Karpas-422 (cell line): ENCODE measurements around the gene HIVEP3. TPM values are rescaled to one million over a fixed set of nuclear protein-coding genes. Genes with fewer than 3 reads are reported as not detected.

ENCODE experiments used
- DNase-seq: peaks from one replicate; pipeline ENCODE4 v3.0.0-alpha.2; 2015
- H2AFZ ChIP-seq: fragments of 200-600 bp; sonication (generic); 2 replicates; pipeline ENCODE4 v1.6.1; 2014; ENCODE audit warnings: antibody characterized with exemption, low read length, mixed read lengths
- H3K27ac ChIP-seq: fragments of 200-600 bp; sonication (generic); 2 replicates; pipeline ENCODE4 v1.5.1; 2014; ENCODE audit warnings: mild to moderate bottlenecking, low read length, moderate library complexity
- H3K27me3 ChIP-seq: fragments of 200-600 bp; sonication (generic); 2 replicates; pipeline ENCODE4 v1.6.1; 2014; ENCODE audit warnings: low read length, mixed read lengths
- H3K36me3 ChIP-seq: fragments of 200-600 bp; sonication (generic); 2 replicates; pipeline ENCODE4 v1.6.1; 2014; ENCODE audit warnings: low read length, mixed read lengths; ENCODE audit not compliant: insufficient read depth
- H3K4me1 ChIP-seq: fragments of 200-600 bp; sonication (generic); 2 replicates; pipeline ENCODE4 v1.6.1; 2014; ENCODE audit warnings: mild to moderate bottlenecking, low read length, mixed read lengths
- H3K4me2 ChIP-seq: fragments of 200-600 bp; sonication (generic); 2 replicates; pipeline ENCODE4 v1.6.1; 2014; ENCODE audit warnings: low read length, low read depth, mild to moderate bottlenecking; ENCODE audit not compliant: poor library complexity, severe bottlenecking
- H3K4me3 ChIP-seq: fragments of 200-600 bp; sonication (generic); 2 replicates; pipeline ENCODE4 v1.5.1; 2014; ENCODE audit warnings: mild to moderate bottlenecking, antibody characterized with exemption, low read length, mixed read lengths
- H3K79me2 ChIP-seq: fragments of 200-600 bp; sonication (generic); 2 replicates; pipeline ENCODE4 v1.6.1; 2014; ENCODE audit warnings: mild to moderate bottlenecking, low read length, mixed read lengths
- H3K9ac ChIP-seq: fragments of 200-600 bp; sonication (generic); 2 replicates; pipeline ENCODE4 v1.6.0; 2014; ENCODE audit warnings: low read length
- H3K9me2 ChIP-seq: fragments of 200-600 bp; sonication (generic), shearing (Covaris generic); replicated peaks from 2 replicates; pipeline ENCODE4 v1.6.0; 2014; ENCODE audit warnings: mild to moderate bottlenecking, low read length, moderate library complexity; ENCODE audit not compliant: insufficient read depth
- H3K9me3 ChIP-seq: fragments of 300-700, 200-600 bp; sonication (generic); 2 replicates; pipeline ENCODE4 v1.6.1; 2014; ENCODE audit warnings: low read length, mixed read lengths
- H4K20me1 ChIP-seq: fragments of 200-600 bp; sonication (generic); 2 replicates; pipeline ENCODE4 v1.6.1; 2014; ENCODE audit warnings: mild to moderate bottlenecking, antibody characterized with exemption, low read length, low read depth; ENCODE audit not compliant: insufficient read depth
- total RNA-seq: library from RNA; depleted of rRNA; stranded (reverse); fragments of >200 nt; shearing (Covaris generic); gene quantifications from 2 replicates; pipeline ENCODE4 v1.2.3, GENCODE V29; 2014; ENCODE audit warnings: low replicate concordance

Gene HIVEP3
- total RNA-seq, 1 experiment from 2014 or later = 1.3 TPM

GRCh38 chr1:41888756-41889155 is 30.0 kb downstream of the HIVEP3 start:
- Histone ChIP-seq H3K4me1 (no peaks in the 10 kb centered on the region), H3K9me3 (no peaks in the 10 kb centered on the region), H2AFZ (no peak overlapping the region), H3K9me2 (no peaks in the 10 kb centered on the region), H3K36me3 (no peaks in the 10 kb centered on the region), H3K27me3 (no peaks in the 10 kb centered on the region), H3K79me2 (no peaks in the 10 kb centered on the region), H3K4me3 (no peak overlapping the region), H3K27ac (no peak overlapping the region), H3K9ac (no peak overlapping the region), H4K20me1 (no peaks in the 10 kb centered on the region), H3K4me2 (no peak overlapping the region)
- no peak for DNase-seq

- Histone ChIP-seq H3K36me3 (no peaks in the 10 kb centered on the region), H2AFZ (no peak overlapping the region), H3K9me3 (no peaks in the 10 kb centered on the region), H3K4me2 (no peak overlapping the region), H3K9ac (no peak overlapping the region), H3K4me3 (no peak overlapping the region), H3K27ac (no peak overlapping the region), H3K9me2 (no peaks in the 10 kb centered on the region), H3K79me2 (no peaks in the 10 kb centered on the region), H4K20me1 (no peaks in the 10 kb centered on the region), H3K4me1 (no peaks in the 10 kb centered on the region), H3K27me3 (no peaks in the 10 kb centered on the region)
- no peak for DNase-seq
Measured at GRCh38 chr1:41887365-41887764, 31.4 kb downstream of the HIVEP3 start.

GRCh38 chr1:41884256-41885230 is 34.2 kb downstream of the HIVEP3 start:
- Histone ChIP-seq H3K9me3 (no peaks in the 10 kb centered on the region), H3K9ac (no peak overlapping the region), H3K4me2 (no peak overlapping the region), H3K4me3 (no peak overlapping the region), H2AFZ (no peak overlapping the region), H3K79me2 (no peaks in the 10 kb centered on the region), H3K4me1 (no peaks in the 10 kb centered on the region), H4K20me1 (no peaks in the 10 kb centered on the region), H3K27ac (no peak overlapping the region), H3K9me2 (no peaks in the 10 kb centered on the region), H3K36me3 (no peaks in the 10 kb centered on the region), H3K27me3 (no peaks in the 10 kb centered on the region)
- no peak for DNase-seq

- Histone ChIP-seq H3K9me2 (no peaks in the 10 kb centered on the region), H3K4me1 (no peaks in the 10 kb centered on the region), H3K9ac (no peak overlapping the region), H3K36me3 (no peaks in the 10 kb centered on the region), H3K27ac (no peak overlapping the region), H3K4me2 (no peak overlapping the region), H4K20me1 (no peaks in the 10 kb centered on the region), H3K4me3 (no peak overlapping the region), H3K27me3 (no peaks in the 10 kb centered on the region), H3K9me3 (no peaks in the 10 kb centered on the region), H3K79me2 (no peaks in the 10 kb centered on the region), H2AFZ (no peak overlapping the region)
- DNase-seq = no peak
Measured at GRCh38 chr1:41883507-41883906, 35.2 kb downstream of the HIVEP3 start.

GRCh38 chr1:41882486-41882885 is 36.2 kb downstream of the HIVEP3 start:
- H3K27ac ChIP-seq = no peak overlapping the region
- no peak overlapping the region for H2AFZ ChIP-seq
- H3K79me2 ChIP-seq = no peaks in the 10 kb centered on the region
- DNase-seq = no peak
- no peaks in the 10 kb centered on the region for H3K9me2 ChIP-seq
- no peaks in the 10 kb centered on the region for H4K20me1 ChIP-seq
- no peaks in the 10 kb centered on the region for H3K9me3 ChIP-seq
- no peak overlapping the region for H3K9ac ChIP-seq
- H3K4me1 ChIP-seq = no peaks in the 10 kb centered on the region
- no peak overlapping the region for H3K4me2 ChIP-seq
- no peaks in the 10 kb centered on the region for H3K36me3 ChIP-seq
- H3K27me3 ChIP-seq = no peaks in the 10 kb centered on the region
- H3K4me3 ChIP-seq = no peak overlapping the region

GRCh38 chr1:41882068-41882477 is 36.6 kb downstream of the HIVEP3 start:
- no peak overlapping the region for H3K4me2 ChIP-seq
- no peaks in the 10 kb centered on the region for H4K20me1 ChIP-seq
- H3K36me3 ChIP-seq = no peaks in the 10 kb centered on the region
- no peaks in the 10 kb centered on the region for H3K9me3 ChIP-seq
- H3K9me2 ChIP-seq = no peaks in the 10 kb centered on the region
- no peak overlapping the region for H3K9ac ChIP-seq
- H3K27ac ChIP-seq = no peak overlapping the region
- H3K4me3 ChIP-seq = no peak overlapping the region
- H3K27me3 ChIP-seq = no peaks in the 10 kb centered on the region
- H2AFZ ChIP-seq = no peak overlapping the region
- DNase-seq = no peak
- no peaks in the 10 kb centered on the region for H3K79me2 ChIP-seq
- no peaks in the 10 kb centered on the region for H3K4me1 ChIP-seq

- no peak overlapping the region for H2AFZ ChIP-seq
- no peaks in the 10 kb centered on the region for H3K4me1 ChIP-seq
- H3K27me3 ChIP-seq = no peaks in the 10 kb centered on the region
- H4K20me1 ChIP-seq = no peaks in the 10 kb centered on the region
- no peaks in the 10 kb centered on the region for H3K36me3 ChIP-seq
- no peak overlapping the region for H3K9ac ChIP-seq
- H3K9me3 ChIP-seq = no peaks in the 10 kb centered on the region
- H3K9me2 ChIP-seq = no peaks in the 10 kb centered on the region
- H3K79me2 ChIP-seq = no peaks in the 10 kb centered on the region
- H3K4me2 ChIP-seq = no peak overlapping the region
- no peak for DNase-seq
- H3K4me3 ChIP-seq = no peak overlapping the region
- no peak overlapping the region for H3K27ac ChIP-seq
Measured at GRCh38 chr1:41880950-41881885, 37.5 kb downstream of the HIVEP3 start.

GRCh38 chr1:41880261-41880660 is 38.5 kb downstream of the HIVEP3 start:
- Histone ChIP-seq H3K9me3 (no peaks in the 10 kb centered on the region), H3K4me3 (no peak overlapping the region), H4K20me1 (no peaks in the 10 kb centered on the region), H3K9ac (no peak overlapping the region), H3K79me2 (no peaks in the 10 kb centered on the region), H3K4me1 (no peaks in the 10 kb centered on the region), H3K27me3 (no peaks in the 10 kb centered on the region), H3K4me2 (no peak overlapping the region), H3K36me3 (no peaks in the 10 kb centered on the region), H3K27ac (no peak overlapping the region), H2AFZ (no peak overlapping the region), H3K9me2 (no peaks in the 10 kb centered on the region)
- DNase-seq = no peak
